Measurements from ENCODE around the gene ST14.

GRCh38 chr11:130214861-130215530, 55.4 kb downstream of the ST14 start:
- TF ChIP-seq CTCF (IDR thresholded peaks at IDR 0.05) (no peak), POLR2AphosphoS5 (IDR thresholded peaks at IDR 0.05) (no peak), POLR2A (IDR thresholded peaks at IDR 0.05; ENCODE audit: low read depth) (no peak), EP300 (IDR thresholded peaks at IDR 0.05) (no peak)
